IPS-18a (cell line): Measurements from ENCODE around the gene OGFRL1.

Source experiments
- H3K27ac ChIP-seq: one replicate; pipeline ENCODE4 v1.5.1; 2013; ENCODE audit warnings: low read length
- H3K27me3 ChIP-seq: one replicate; pipeline ENCODE4 v1.6.1; 2013; ENCODE audit warnings: mild to moderate bottlenecking, low read length; ENCODE audit not compliant: control insufficient read depth, insufficient read depth
- H3K36me3 ChIP-seq: one replicate; pipeline ENCODE4 v1.6.1; 2013; ENCODE audit warnings: low read depth, low read length; ENCODE audit not compliant: control insufficient read depth
- H3K4me1 ChIP-seq: one replicate; pipeline ENCODE4 v1.6.1; 2013; ENCODE audit warnings: low read depth, low read length; ENCODE audit not compliant: control insufficient read depth
- H3K4me3 ChIP-seq: one replicate; pipeline ENCODE4 v1.5.1; 2013; ENCODE audit warnings: low read length
- H3K9ac ChIP-seq: one replicate; pipeline ENCODE4 v1.6.1; 2013; ENCODE audit warnings: mild to moderate bottlenecking, low read length, moderate library complexity
- H3K9me3 ChIP-seq: one replicate; pipeline ENCODE4 v1.6.1; 2013; ENCODE audit warnings: low read depth, low read length; ENCODE audit not compliant: control insufficient read depth

The OGFRL1 gene

GRCh38 chr6:71335544-71335943 is 46.9 kb downstream of the OGFRL1 start:
- Histone ChIP-seq H3K4me3 (no peak overlapping the region), H3K4me1 (peaks cover 15% of the 10 kb centered on the region), H3K36me3 (no peaks in the 10 kb centered on the region), H3K9me3 (no peaks in the 10 kb centered on the region), H3K27me3 (no peaks in the 10 kb centered on the region), H3K27ac (no peak overlapping the region), H3K9ac (no peak overlapping the region)

GRCh38 chr6:71336901-71337300 is 48.3 kb downstream of the OGFRL1 start:
- Histone ChIP-seq H3K9ac (no peak overlapping the region), H3K4me1 (peaks cover 17% of the 10 kb centered on the region), H3K27me3 (no peaks in the 10 kb centered on the region), H3K36me3 (no peaks in the 10 kb centered on the region), H3K4me3 (no peak overlapping the region), H3K27ac (no peak overlapping the region), H3K9me3 (no peaks in the 10 kb centered on the region)

- Histone ChIP-seq H3K27ac (no peak overlapping the region), H3K4me3 (no peak overlapping the region), H3K36me3 (no peaks in the 10 kb centered on the region), H3K27me3 (no peaks in the 10 kb centered on the region), H3K9ac (no peak overlapping the region), H3K4me1 (peaks cover 27% of the 10 kb centered on the region), H3K9me3 (no peaks in the 10 kb centered on the region)
Observed at GRCh38 chr6:71338540-71339316, 50.1 kb downstream of the OGFRL1 start.

GRCh38 chr6:71342772-71343171 is 54.2 kb downstream of the OGFRL1 start:
- H3K36me3 ChIP-seq, result no peaks in the 10 kb centered on the region
- no peak overlapping the region for H3K27ac ChIP-seq
- H3K9me3 ChIP-seq, result no peaks in the 10 kb centered on the region
- no peaks in the 10 kb centered on the region for H3K27me3 ChIP-seq
- no peak overlapping the region for H3K9ac ChIP-seq
- H3K4me1 ChIP-seq, result peaks cover 12% of the 10 kb centered on the region
- no peak overlapping the region for H3K4me3 ChIP-seq

GRCh38 chr6:71345476-71346333 is 57.1 kb downstream of the OGFRL1 start:
- no peaks in the 10 kb centered on the region for H3K9me3 ChIP-seq
- H3K4me3 ChIP-seq, result no peak overlapping the region
- H3K27ac ChIP-seq, result no peak overlapping the region
- no peaks in the 10 kb centered on the region for H3K27me3 ChIP-seq
- H3K36me3 ChIP-seq, result no peaks in the 10 kb centered on the region
- no peak overlapping the region for H3K9ac ChIP-seq
- peaks cover 12% of the 10 kb centered on the region for H3K4me1 ChIP-seq

GRCh38 chr6:71346334-71346694 is 57.7 kb downstream of the OGFRL1 start:
- no peak overlapping the region for H3K4me3 ChIP-seq
- H3K9ac ChIP-seq, result no peak overlapping the region
- no peaks in the 10 kb centered on the region for H3K27me3 ChIP-seq
- no peaks in the 10 kb centered on the region for H3K9me3 ChIP-seq
- no peak overlapping the region for H3K27ac ChIP-seq
- H3K4me1 ChIP-seq, result peaks cover 12% of the 10 kb centered on the region
- no peaks in the 10 kb centered on the region for H3K36me3 ChIP-seq

GRCh38 chr6:71347119-71347518 is 58.5 kb downstream of the OGFRL1 start:
- H3K4me1 ChIP-seq, result peaks cover 8% of the 10 kb centered on the region
- H3K27ac ChIP-seq, result no peak overlapping the region
- no peak overlapping the region for H3K9ac ChIP-seq
- H3K27me3 ChIP-seq, result no peaks in the 10 kb centered on the region
- no peaks in the 10 kb centered on the region for H3K36me3 ChIP-seq
- no peaks in the 10 kb centered on the region for H3K9me3 ChIP-seq
- no peak overlapping the region for H3K4me3 ChIP-seq

GRCh38 chr6:71349395-71349794 is 60.8 kb downstream of the OGFRL1 start:
- no peak overlapping the region for H3K4me3 ChIP-seq
- no peaks in the 10 kb centered on the region for H3K27me3 ChIP-seq
- H3K9me3 ChIP-seq, result no peaks in the 10 kb centered on the region
- no peak overlapping the region for H3K9ac ChIP-seq
- H3K4me1 ChIP-seq, result no peaks in the 10 kb centered on the region
- H3K27ac ChIP-seq, result no peak overlapping the region
- no peaks in the 10 kb centered on the region for H3K36me3 ChIP-seq

- no peak overlapping the region for H3K9ac ChIP-seq
- H3K27me3 ChIP-seq, result no peaks in the 10 kb centered on the region
- no peak overlapping the region for H3K4me3 ChIP-seq
- no peaks in the 10 kb centered on the region for H3K36me3 ChIP-seq
- no peak overlapping the region for H3K27ac ChIP-seq
- no peaks in the 10 kb centered on the region for H3K4me1 ChIP-seq
- no peaks in the 10 kb centered on the region for H3K9me3 ChIP-seq
Observed at GRCh38 chr6:71349976-71350615, 61.5 kb downstream of the OGFRL1 start.

GRCh38 chr6:71351190-71351589 is 62.6 kb downstream of the OGFRL1 start:
- Histone ChIP-seq H3K9me3 (no peaks in the 10 kb centered on the region), H3K36me3 (no peaks in the 10 kb centered on the region), H3K9ac (no peak overlapping the region), H3K27ac (no peak overlapping the region), H3K4me1 (no peaks in the 10 kb centered on the region), H3K27me3 (no peaks in the 10 kb centered on the region), H3K4me3 (no peak overlapping the region)
